Measurements from ENCODE around the gene FXYD1. TPM values are rescaled to one million over a fixed set of nuclear protein-coding genes. Genes with fewer than 3 reads are reported as not detected.

Gene FXYD1
- total RNA-seq, 1 experiment from 2014 or later, result not detected

DNA sequence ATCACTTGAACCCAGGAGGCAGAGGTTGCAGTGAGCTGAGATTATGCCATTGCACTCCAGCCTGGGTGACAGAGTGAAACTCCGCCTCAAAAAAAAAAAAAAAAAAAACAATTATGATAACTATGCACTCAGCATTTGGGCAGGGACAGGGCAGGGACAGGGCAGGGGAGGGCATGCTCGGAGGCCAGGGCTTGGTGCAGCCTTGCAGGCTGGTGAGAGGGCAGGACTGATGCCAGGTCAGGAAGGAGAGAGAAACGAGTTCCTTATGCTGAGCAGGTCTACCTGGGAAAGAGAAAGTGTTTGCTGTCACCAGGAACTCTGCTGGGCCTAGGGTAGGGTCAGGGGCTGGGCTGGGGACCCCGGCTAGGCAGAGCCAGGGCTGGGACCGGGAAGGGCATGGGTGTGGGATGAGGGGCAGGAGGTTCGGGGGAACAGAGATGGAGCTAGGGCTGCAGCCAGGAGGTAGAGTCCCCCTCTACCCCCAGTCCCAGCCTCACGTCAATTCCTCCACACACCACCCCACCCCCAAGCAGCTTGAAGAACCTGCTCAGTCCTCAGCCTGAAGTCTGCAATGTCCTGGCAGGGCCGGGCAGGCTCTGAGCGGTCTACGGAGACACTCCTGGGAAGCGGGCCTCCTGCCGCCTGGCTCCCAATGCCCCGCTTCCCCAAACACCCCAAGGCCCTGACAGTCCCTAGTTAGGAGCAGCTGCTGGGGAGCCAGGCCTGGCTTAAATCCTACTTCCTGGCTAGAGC is 20.2 kb upstream of the FXYD1 start:
- Histone ChIP-seq H3K9me3 (ENCODE audit: control insufficient read depth, insufficient read depth, low read depth, low read length) (no peaks in the 10 kb centered on the region), H3K4me1 (ENCODE audit: control insufficient read depth, insufficient read depth, low read length) (no peaks in the 10 kb centered on the region), H3K4me3 (ENCODE audit: low read depth in 2 of 2, low read length in 2 of 2) (no peak overlapping the region), H3K36me3 (ENCODE audit: control insufficient read depth, insufficient read depth, low read length) (no peaks in the 10 kb centered on the region), H3K27ac (ENCODE audit: low read length) (no peak overlapping the region), H3K27me3 (ENCODE audit: control insufficient read depth, insufficient read depth, low read length) (0 out of 2 replicates have a peak, but pooled peaks cover 2% of the 10 kb centered on the region)
- POLR2A ChIA-PET, result no interaction called here
- no TSS peak for BruUV-seq (replicated peaks)
- CTCF ChIA-PET, result interaction anchor here (0.7 kb wide), 1 partner anchor 236 kb away, joined by 8 read pairs; no protein-coding TSS in a partner anchor
- in situ Hi-C loops (cut with HindIII; ENCODE audit: low pct_unique_long_range_greater_than_20kb, low sequenced_read_pairs) (no loop called here), intact Hi-C loops (cut with micrococcal nuclease; ENCODE audit: unreplicated experiment) (no loop called here)
- no peak for ATAC-seq
- TF ChIP-seq SIN3A (IDR thresholded peaks at IDR 0.05; ENCODE audit: borderline replicate concordance, insufficient read depth, low read depth, low read length) (no peak), TCF7L2 (IDR thresholded peaks at IDR 0.05; ENCODE audit: low read depth, low read length) (no peak), POLR2AphosphoS5 (IDR thresholded peaks at IDR 0.05; ENCODE audit: low read depth, low read length) (no peak)
- TF ChIP-seq, protein P1, sequence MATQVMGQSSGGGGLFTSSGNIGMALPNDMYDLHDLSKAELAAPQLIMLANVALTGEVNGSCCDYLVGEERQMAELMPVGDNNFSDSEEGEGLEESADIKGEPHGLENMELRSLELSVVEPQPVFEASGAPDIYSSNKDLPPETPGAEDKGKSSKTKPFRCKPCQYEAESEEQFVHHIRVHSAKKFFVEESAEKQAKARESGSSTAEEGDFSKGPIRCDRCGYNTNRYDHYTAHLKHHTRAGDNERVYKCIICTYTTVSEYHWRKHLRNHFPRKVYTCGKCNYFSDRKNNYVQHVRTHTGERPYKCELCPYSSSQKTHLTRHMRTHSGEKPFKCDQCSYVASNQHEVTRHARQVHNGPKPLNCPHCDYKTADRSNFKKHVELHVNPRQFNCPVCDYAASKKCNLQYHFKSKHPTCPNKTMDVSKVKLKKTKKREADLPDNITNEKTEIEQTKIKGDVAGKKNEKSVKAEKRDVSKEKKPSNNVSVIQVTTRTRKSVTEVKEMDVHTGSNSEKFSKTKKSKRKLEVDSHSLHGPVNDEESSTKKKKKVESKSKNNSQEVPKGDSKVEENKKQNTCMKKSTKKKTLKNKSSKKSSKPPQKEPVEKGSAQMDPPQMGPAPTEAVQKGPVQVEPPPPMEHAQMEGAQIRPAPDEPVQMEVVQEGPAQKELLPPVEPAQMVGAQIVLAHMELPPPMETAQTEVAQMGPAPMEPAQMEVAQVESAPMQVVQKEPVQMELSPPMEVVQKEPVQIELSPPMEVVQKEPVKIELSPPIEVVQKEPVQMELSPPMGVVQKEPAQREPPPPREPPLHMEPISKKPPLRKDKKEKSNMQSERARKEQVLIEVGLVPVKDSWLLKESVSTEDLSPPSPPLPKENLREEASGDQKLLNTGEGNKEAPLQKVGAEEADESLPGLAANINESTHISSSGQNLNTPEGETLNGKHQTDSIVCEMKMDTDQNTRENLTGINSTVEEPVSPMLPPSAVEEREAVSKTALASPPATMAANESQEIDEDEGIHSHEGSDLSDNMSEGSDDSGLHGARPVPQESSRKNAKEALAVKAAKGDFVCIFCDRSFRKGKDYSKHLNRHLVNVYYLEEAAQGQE (IDR thresholded peaks at IDR 0.05; ENCODE audit: insufficient read depth in 1 of 2, low read depth in 2 of 2, low read length in 1 of 2), result no peak
- TF ChIP-seq, protein P2, sequence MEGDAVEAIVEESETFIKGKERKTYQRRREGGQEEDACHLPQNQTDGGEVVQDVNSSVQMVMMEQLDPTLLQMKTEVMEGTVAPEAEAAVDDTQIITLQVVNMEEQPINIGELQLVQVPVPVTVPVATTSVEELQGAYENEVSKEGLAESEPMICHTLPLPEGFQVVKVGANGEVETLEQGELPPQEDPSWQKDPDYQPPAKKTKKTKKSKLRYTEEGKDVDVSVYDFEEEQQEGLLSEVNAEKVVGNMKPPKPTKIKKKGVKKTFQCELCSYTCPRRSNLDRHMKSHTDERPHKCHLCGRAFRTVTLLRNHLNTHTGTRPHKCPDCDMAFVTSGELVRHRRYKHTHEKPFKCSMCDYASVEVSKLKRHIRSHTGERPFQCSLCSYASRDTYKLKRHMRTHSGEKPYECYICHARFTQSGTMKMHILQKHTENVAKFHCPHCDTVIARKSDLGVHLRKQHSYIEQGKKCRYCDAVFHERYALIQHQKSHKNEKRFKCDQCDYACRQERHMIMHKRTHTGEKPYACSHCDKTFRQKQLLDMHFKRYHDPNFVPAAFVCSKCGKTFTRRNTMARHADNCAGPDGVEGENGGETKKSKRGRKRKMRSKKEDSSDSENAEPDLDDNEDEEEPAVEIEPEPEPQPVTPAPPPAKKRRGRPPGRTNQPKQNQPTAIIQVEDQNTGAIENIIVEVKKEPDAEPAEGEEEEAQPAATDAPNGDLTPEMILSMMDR (IDR thresholded peaks at IDR 0.05), result no peak
- DNase-seq (ENCODE audit: low read depth, low spot score), result no peak

DNA sequence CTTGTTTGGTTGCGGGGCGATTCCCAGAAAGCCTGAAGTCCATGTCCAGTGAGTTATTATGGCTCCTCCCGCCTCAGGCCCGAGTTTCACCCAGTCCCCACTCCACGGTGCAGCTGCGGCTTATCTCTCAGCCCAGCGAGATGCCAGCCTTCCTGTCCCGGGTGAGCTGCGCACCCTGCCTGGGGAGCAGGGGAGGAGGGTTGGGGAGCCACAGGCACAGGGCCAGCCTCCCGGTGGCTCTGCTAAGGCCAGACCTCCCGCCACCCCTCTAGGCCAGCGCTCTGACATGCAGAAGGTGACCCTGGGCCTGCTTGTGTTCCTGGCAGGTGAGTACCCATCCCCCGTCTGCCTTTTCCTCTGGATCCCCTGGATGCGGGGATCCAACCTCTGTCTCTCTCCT is 19.5 kb upstream of the FXYD1 start:
- H3K9me3 ChIP-seq (ENCODE audit: control insufficient read depth, insufficient read depth, low read depth, low read length), result no peaks in the 10 kb centered on the region
- intact Hi-C loops (cut with micrococcal nuclease; ENCODE audit: unreplicated experiment) (no loop called here), in situ Hi-C loops (cut with HindIII; ENCODE audit: low pct_unique_long_range_greater_than_20kb, low sequenced_read_pairs) (no loop called here)
- no TSS peak for BruUV-seq (replicated peaks)
- TF ChIP-seq TCF7L2 (IDR thresholded peaks at IDR 0.05; ENCODE audit: low read depth, low read length) (no peak), SIN3A (IDR thresholded peaks at IDR 0.05; ENCODE audit: borderline replicate concordance, insufficient read depth, low read depth, low read length) (no peak)
- ATAC-seq (no peak), DNase-seq (ENCODE audit: low read depth, low spot score) (no peak)
- CTCF ChIA-PET, result no interaction called here
- H3K4me1 ChIP-seq (ENCODE audit: control insufficient read depth, insufficient read depth, low read length), result peaks cover 3% of the 10 kb centered on the region
- H3K36me3 ChIP-seq (ENCODE audit: control insufficient read depth, insufficient read depth, low read length), result no peaks in the 10 kb centered on the region
- no peak overlapping the region for H3K27ac ChIP-seq (ENCODE audit: low read length)
- H3K27me3 ChIP-seq (ENCODE audit: control insufficient read depth, insufficient read depth, low read length), result 0 out of 2 replicates have a peak, but pooled peaks cover 2% of the 10 kb centered on the region
- H3K4me3 ChIP-seq (ENCODE audit: low read depth in 2 of 2, low read length in 2 of 2), result no peak overlapping the region
- POLR2A ChIA-PET, result no interaction called here

DNA sequence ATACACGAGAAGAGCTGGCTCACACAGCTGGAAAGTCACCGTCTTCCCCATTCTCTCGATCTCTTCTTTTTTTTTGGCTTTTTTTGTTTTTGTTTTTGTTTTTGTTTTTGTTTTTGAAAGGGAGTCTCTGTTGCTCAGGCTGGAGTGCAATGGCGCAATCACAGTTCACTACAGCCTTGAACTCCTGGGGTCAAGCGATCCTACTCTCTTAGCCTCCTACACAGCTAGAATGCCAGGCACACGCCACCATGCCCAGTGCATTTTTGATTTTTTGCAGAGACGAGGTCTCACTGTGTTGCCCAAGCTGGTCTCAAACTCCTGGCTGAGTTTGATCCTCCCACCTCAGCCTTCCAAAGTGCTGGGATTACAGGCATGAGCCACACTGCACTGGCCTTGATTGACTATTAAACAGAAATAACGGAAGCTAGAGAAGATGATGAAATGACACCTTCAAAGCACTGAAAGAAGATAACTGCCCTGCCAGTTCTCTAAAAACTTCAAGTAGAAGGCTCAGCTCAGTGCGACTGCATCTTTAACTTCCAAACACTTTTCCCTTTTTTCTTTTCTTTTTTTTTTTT is 19.0 kb upstream of the FXYD1 start:
- no peak for DNase-seq (ENCODE audit: low read depth, low spot score)
- POLR2A ChIA-PET, result no interaction called here
- TF ChIP-seq, protein P2 (IDR thresholded peaks at IDR 0.05), result no peak
- no peak for TF ChIP-seq SIN3A (IDR thresholded peaks at IDR 0.05; ENCODE audit: borderline replicate concordance, insufficient read depth, low read depth, low read length)
- no peak for TF ChIP-seq POLR2AphosphoS5 (IDR thresholded peaks at IDR 0.05; ENCODE audit: low read depth, low read length)
- TF ChIP-seq TCF7L2 (IDR thresholded peaks at IDR 0.05; ENCODE audit: low read depth, low read length), result no peak
- TF ChIP-seq, protein P1 (IDR thresholded peaks at IDR 0.05; ENCODE audit: insufficient read depth in 1 of 2, low read depth in 2 of 2, low read length in 1 of 2), result no peak
- CTCF ChIA-PET, result interaction anchor here (0.6 kb wide), 1 partner anchor 22 kb away, joined by 7 read pairs; no protein-coding TSS in a partner anchor
- Histone ChIP-seq H3K27me3 (ENCODE audit: control insufficient read depth, insufficient read depth, low read length) (0 out of 2 replicates have a peak, but pooled peaks cover 2% of the 10 kb centered on the region), H3K4me3 (ENCODE audit: low read depth in 2 of 2, low read length in 2 of 2) (no peak overlapping the region), H3K9me3 (ENCODE audit: control insufficient read depth, insufficient read depth, low read depth, low read length) (no peaks in the 10 kb centered on the region), H3K4me1 (ENCODE audit: control insufficient read depth, insufficient read depth, low read length) (peaks cover 6% of the 10 kb centered on the region), H3K36me3 (ENCODE audit: control insufficient read depth, insufficient read depth, low read length) (no peaks in the 10 kb centered on the region), H3K27ac (ENCODE audit: low read length) (no peak overlapping the region)
- no TSS peak for BruUV-seq (replicated peaks)
- in situ Hi-C loops (cut with HindIII; ENCODE audit: low pct_unique_long_range_greater_than_20kb, low sequenced_read_pairs) (no loop called here), intact Hi-C loops (cut with micrococcal nuclease; ENCODE audit: unreplicated experiment) (no loop called here)
- no peak for ATAC-seq

All from Panc1 (cell line).